GM23338 (cell line): ENCODE measurements around the gene DCUN1D2. TPM values are rescaled to one million over a fixed set of nuclear protein-coding genes. Genes with fewer than 3 reads are reported as not detected.

Experiments
- ATAC-seq: fragments of 200-7000 bp; cut with Tn5 transposase; 3 replicates; pipeline ENCODE4 v1.9.1; 2020
- DNase-seq: peaks from one replicate; pipeline ENCODE4 v3.0.0-alpha.2; 2015; ENCODE audit warnings: low spot score
- H2AFZ ChIP-seq: fragments of 200-600 bp; sonication (generic); 2 replicates; pipeline ENCODE4 v1.8.0; 2016; ENCODE audit warnings: antibody characterized with exemption, mild to moderate bottlenecking, moderate library complexity
- H3F3A ChIP-seq: fragments of 200-600 bp; sonication (generic); replicated peaks from 2 replicates; pipeline ENCODE4 v1.8.0; 2017; ENCODE audit warnings: antibody characterized with exemption, mixed run types, low read depth
- H3K27ac ChIP-seq: fragments of 200-600 bp; sonication (generic); 2 replicates; pipeline ENCODE4 v1.6.1; 2016; ENCODE audit warnings: low read depth
- H3K27me3 ChIP-seq: fragments of 200-600 bp; sonication (generic); 2 replicates; pipeline ENCODE4 v1.8.0; 2016; ENCODE audit warnings: mild to moderate bottlenecking, mixed run types, moderate library complexity; ENCODE audit not compliant: insufficient read depth
- H3K36me3 ChIP-seq: fragments of 200-600 bp; sonication (generic); 2 replicates; pipeline ENCODE4 v1.8.0; 2016; ENCODE audit warnings: mild to moderate bottlenecking; ENCODE audit not compliant: insufficient read depth
- H3K4me1 ChIP-seq: fragments of 200-600 bp; sonication (generic); 2 replicates; pipeline ENCODE4 v1.8.0; 2016; ENCODE audit warnings: mild to moderate bottlenecking, moderate library complexity; ENCODE audit not compliant: insufficient read depth
- H3K4me2 ChIP-seq: fragments of 200-600 bp; sonication (generic); 2 replicates; pipeline ENCODE4 v1.7.1; 2017; ENCODE audit warnings: mixed run types
- H3K4me3 ChIP-seq: fragments of 200-600 bp; sonication (generic); 2 replicates; pipeline ENCODE4 v1.6.1; 2016; ENCODE audit warnings: mixed run types
- H3K79me2 ChIP-seq: fragments of 200-600 bp; sonication (generic); replicated peaks from 2 replicates; pipeline ENCODE4 v1.8.0; 2017; ENCODE audit warnings: mild to moderate bottlenecking; ENCODE audit not compliant: insufficient read depth
- H3K9me2 ChIP-seq: fragments of 200-600 bp; sonication (generic); 2 replicates; pipeline ENCODE4 v1.8.0; 2017; ENCODE audit not compliant: insufficient read depth
- H4K20me1 ChIP-seq: fragments of 200-600 bp; sonication (generic); replicated peaks from 2 replicates; pipeline ENCODE4 v1.8.0; 2017; ENCODE audit warnings: mild to moderate bottlenecking; ENCODE audit not compliant: insufficient read depth
- H3K27ac Mint-ChIP-seq: 2 replicates; pipeline ENCODE4 v1.8.0; 2020; ENCODE audit warnings: inconsistent platforms, mild to moderate bottlenecking, moderate library complexity, mixed read lengths
- H3K27me3 Mint-ChIP-seq: 3 replicates; pipeline ENCODE4 v1.8.0; 2022; ENCODE audit warnings: low read depth, mild to moderate bottlenecking, moderate library complexity, mixed read lengths, inconsistent platforms; ENCODE audit not compliant: insufficient read depth, poor library complexity
- H3K36me3 Mint-ChIP-seq: 3 replicates; pipeline ENCODE4 v1.8.0; 2021; ENCODE audit warnings: low read depth, mild to moderate bottlenecking, inconsistent platforms, moderate library complexity, mixed read lengths
- H3K4me1 Mint-ChIP-seq: 3 replicates; pipeline ENCODE4 v1.8.0; 2020; ENCODE audit warnings: mild to moderate bottlenecking, inconsistent platforms, mixed read lengths
- H3K4me3 Mint-ChIP-seq: 3 replicates; pipeline ENCODE4 v1.8.0; 2021; ENCODE audit warnings: moderate library complexity, mild to moderate bottlenecking, inconsistent platforms, mixed read lengths
- H3K9me3 Mint-ChIP-seq: 3 replicates; pipeline ENCODE4 v1.8.0; 2020; ENCODE audit warnings: moderate library complexity, mild to moderate bottlenecking, inconsistent platforms, mixed read lengths
- CREB1 ChIP-seq: fragments of 250-450 bp; sonication (Bioruptor Pico); IDR thresholded peaks from 2 replicates; pipeline ENCODE4 v1.5.0; 2020; ENCODE audit warnings: low read depth, mild to moderate bottlenecking, moderate library complexity
- JUNB ChIP-seq: IDR thresholded peaks from one replicate; pipeline ENCODE4 v1.6.1; 2016; ENCODE audit warnings: antibody characterized with exemption; ENCODE audit not compliant: unreplicated experiment
- NANOG ChIP-seq: IDR thresholded peaks from 2 replicates; pipeline ENCODE4 v1.6.1; 2016; ENCODE audit warnings: antibody characterized with exemption, borderline replicate concordance
- POLR2AphosphoS5 ChIP-seq: IDR thresholded peaks from 2 replicates; pipeline ENCODE4 v1.6.1; 2016; ENCODE audit warnings: antibody characterized with exemption, low read depth
- STAT1 ChIP-seq: IDR thresholded peaks from one replicate; pipeline ENCODE4 v1.6.1; 2016; ENCODE audit warnings: antibody characterized with exemption; ENCODE audit not compliant: unreplicated experiment
- ZNF114 ChIP-seq: fragments of 250-450 bp; sonication (Bioruptor Pico); IDR thresholded peaks from 2 replicates; pipeline ENCODE4 v1.5.0; 2020; ENCODE audit warnings: mild to moderate bottlenecking, moderate library complexity
- ZNF331 ChIP-seq: fragments of 250-450 bp; sonication (Bioruptor Pico); IDR thresholded peaks from 2 replicates; pipeline ENCODE4 v1.5.0; 2020; ENCODE audit warnings: low read depth, mild to moderate bottlenecking, moderate library complexity
- polyA plus RNA-seq: library from polyadenylated mRNA; unstranded; fragments of >200 nt; fragmentation: Nextera tagmentation; extraction: Ambion mirVana; gene quantifications from 2 replicates; pipeline ENCODE4 v1.2.1, GENCODE V29; 2016
- total RNA-seq: library from RNA; depleted of rRNA; stranded (reverse); fragments of >200 nt; shearing (Covaris generic); gene quantifications from 2 replicates; pipeline ENCODE4 v1.2.3, GENCODE V29; 2014
- TF ChIP-seq, protein P1 (sequence below): fragments of 250-450 bp; sonication (Bioruptor Pico); IDR thresholded peaks from 2 replicates; pipeline ENCODE4 v1.5.0; 2020; ENCODE audit warnings: mild to moderate bottlenecking, moderate library complexity
- TF ChIP-seq, protein P2 (sequence below): IDR thresholded peaks from 2 replicates; pipeline ENCODE4 v1.6.1; 2016; ENCODE audit warnings: antibody characterized with exemption
- TF ChIP-seq, protein P3 (sequence below), 2 experiments: fragments of 200-600 bp in 1 of 2; sonication (generic) in 1 of 2; conservative IDR thresholded peaks; 2 replicates each; pipeline versions ENCODE4 v1.5.1 to v1.6.1; 2016 to 2017; ENCODE audit warnings: antibody characterized with exemption in 2 of 2, low read depth in 2 of 2, mild to moderate bottlenecking in 2 of 2, moderate library complexity in 1 of 2

DCUN1D2 gene
- total and polyA plus RNA-seq, 2 experiments from 2014 or later: 12.3 to 38.0 TPM

DNA sequence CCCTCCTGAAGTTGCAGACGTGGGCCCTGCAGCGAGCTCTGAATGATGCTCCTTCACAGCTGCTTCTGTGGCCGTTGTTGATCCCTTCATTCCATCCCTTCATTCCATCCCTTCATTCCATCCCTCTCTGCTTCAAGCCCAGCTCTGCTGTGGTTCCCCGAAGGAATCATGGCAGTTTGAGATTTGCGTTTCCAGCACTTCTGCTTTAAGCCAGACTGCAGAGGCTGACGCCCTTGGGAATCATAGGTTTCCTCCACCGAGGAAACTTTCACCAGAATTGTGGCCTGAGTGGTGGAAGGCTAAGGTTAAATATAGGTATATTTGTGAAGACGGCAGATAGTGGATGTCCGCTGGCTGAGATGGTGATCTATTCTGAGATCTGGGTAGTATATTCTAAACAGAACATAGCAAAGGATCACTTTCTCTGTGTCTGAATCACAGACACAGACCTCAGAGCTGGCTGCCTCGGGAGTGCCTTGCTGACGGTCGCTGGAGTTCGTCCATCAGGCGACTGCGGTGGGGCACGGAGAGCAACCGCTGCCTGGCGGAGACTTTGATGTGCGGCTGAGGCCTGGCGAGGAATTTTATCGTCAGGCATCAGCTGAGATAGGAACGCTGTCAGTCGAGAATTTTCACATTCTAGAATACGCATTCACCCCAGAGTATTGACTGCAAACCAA, 42.8 kb upstream of the DCUN1D2 start:
- Histone ChIP-seq H2AFZ (no peak overlapping the region), H3K4me2 (no peak overlapping the region)

More for the DNA sequence above, 42.8 kb upstream of the DCUN1D2 start:
- Mint-ChIP-seq H3K4me1 (peaks cover 16% of the 10 kb centered on the region), H3K9me3 (no peaks in the 10 kb centered on the region), H3K27me3 (peaks cover 3% of the 10 kb centered on the region), H3K4me3 (no peak overlapping the region), H3K27ac (no peak overlapping the region), H3K36me3 (peaks cover 23% of the 10 kb centered on the region)
- Histone ChIP-seq H3K9me2 (no peaks in the 10 kb centered on the region), H4K20me1 (0 out of 2 replicates have a peak, but pooled peaks cover 6% of the 10 kb centered on the region), H3K4me3 (no peak overlapping the region), H3F3A (peaks cover 10% of the 10 kb centered on the region; the same call in 1 of the 2 replicates), H3K4me1 (no peaks in the 10 kb centered on the region), H3K79me2 (no peaks in the 10 kb centered on the region), H3K27ac (no peak overlapping the region), H3K27me3 (no peaks in the 10 kb centered on the region), H3K36me3 (peaks cover 4% of the 10 kb centered on the region; the same call in 1 of the 2 replicates)
- DNase-seq (no peak), ATAC-seq (no peak)
- no peak for TF ChIP-seq JUNB
- no peak for TF ChIP-seq ZNF331
- TF ChIP-seq, protein P1, sequence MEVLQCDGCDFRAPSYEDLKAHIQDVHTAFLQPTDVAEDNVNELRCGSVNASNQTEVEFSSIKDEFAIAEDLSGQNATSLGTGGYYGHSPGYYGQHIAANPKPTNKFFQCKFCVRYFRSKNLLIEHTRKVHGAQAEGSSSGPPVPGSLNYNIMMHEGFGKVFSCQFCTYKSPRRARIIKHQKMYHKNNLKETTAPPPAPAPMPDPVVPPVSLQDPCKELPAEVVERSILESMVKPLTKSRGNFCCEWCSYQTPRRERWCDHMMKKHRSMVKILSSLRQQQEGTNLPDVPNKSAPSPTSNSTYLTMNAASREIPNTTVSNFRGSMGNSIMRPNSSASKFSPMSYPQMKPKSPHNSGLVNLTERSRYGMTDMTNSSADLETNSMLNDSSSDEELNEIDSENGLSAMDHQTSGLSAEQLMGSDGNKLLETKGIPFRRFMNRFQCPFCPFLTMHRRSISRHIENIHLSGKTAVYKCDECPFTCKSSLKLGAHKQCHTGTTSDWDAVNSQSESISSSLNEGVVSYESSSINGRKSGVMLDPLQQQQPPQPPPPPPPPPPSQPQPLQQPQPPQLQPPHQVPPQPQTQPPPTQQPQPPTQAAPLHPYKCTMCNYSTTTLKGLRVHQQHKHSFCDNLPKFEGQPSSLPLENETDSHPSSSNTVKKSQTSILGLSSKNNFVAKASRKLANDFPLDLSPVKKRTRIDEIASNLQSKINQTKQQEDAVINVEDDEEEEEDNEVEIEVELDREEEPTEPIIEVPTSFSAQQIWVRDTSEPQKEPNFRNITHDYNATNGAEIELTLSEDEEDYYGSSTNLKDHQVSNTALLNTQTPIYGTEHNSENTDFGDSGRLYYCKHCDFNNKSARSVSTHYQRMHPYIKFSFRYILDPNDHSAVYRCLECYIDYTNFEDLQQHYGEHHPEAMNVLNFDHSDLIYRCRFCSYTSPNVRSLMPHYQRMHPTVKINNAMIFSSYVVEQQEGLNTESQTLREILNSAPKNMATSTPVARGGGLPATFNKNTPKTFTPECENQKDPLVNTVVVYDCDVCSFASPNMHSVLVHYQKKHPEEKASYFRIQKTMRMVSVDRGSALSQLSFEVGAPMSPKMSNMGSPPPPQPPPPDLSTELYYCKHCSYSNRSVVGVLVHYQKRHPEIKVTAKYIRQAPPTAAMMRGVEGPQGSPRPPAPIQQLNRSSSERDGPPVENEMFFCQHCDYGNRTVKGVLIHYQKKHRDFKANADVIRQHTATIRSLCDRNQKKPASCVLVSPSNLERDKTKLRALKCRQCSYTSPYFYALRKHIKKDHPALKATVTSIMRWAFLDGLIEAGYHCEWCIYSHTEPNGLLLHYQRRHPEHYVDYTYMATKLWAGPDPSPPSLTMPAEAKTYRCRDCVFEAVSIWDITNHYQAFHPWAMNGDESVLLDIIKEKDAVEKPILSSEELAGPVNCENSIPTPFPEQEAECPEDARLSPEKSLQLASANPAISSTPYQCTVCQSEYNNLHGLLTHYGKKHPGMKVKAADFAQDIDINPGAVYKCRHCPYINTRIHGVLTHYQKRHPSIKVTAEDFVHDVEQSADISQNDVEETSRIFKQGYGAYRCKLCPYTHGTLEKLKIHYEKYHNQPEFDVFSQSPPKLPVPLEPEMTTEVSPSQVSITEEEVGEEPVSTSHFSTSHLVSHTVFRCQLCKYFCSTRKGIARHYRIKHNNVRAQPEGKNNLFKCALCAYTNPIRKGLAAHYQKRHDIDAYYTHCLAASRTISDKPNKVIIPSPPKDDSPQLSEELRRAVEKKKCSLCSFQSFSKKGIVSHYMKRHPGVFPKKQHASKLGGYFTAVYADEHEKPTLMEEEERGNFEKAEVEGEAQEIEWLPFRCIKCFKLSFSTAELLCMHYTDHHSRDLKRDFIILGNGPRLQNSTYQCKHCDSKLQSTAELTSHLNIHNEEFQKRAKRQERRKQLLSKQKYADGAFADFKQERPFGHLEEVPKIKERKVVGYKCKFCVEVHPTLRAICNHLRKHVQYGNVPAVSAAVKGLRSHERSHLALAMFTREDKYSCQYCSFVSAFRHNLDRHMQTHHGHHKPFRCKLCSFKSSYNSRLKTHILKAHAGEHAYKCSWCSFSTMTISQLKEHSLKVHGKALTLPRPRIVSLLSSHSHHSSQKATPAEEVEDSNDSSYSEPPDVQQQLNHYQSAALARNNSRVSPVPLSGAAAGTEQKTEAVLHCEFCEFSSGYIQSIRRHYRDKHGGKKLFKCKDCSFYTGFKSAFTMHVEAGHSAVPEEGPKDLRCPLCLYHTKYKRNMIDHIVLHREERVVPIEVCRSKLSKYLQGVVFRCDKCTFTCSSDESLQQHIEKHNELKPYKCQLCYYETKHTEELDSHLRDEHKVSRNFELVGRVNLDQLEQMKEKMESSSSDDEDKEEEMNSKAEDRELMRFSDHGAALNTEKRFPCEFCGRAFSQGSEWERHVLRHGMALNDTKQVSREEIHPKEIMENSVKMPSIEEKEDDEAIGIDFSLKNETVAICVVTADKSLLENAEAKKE (CRISPR knock-in tag): no peak
- no peak for TF ChIP-seq ZNF114
- TF ChIP-seq POLR2AphosphoS5: no peak
- TF ChIP-seq CREB1: no peak
- TF ChIP-seq, protein P2, sequence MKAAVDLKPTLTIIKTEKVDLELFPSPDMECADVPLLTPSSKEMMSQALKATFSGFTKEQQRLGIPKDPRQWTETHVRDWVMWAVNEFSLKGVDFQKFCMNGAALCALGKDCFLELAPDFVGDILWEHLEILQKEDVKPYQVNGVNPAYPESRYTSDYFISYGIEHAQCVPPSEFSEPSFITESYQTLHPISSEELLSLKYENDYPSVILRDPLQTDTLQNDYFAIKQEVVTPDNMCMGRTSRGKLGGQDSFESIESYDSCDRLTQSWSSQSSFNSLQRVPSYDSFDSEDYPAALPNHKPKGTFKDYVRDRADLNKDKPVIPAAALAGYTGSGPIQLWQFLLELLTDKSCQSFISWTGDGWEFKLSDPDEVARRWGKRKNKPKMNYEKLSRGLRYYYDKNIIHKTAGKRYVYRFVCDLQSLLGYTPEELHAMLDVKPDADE: no peak
- TF ChIP-seq NANOG: no peak
- no peak for TF ChIP-seq STAT1
- TF ChIP-seq, protein P3, sequence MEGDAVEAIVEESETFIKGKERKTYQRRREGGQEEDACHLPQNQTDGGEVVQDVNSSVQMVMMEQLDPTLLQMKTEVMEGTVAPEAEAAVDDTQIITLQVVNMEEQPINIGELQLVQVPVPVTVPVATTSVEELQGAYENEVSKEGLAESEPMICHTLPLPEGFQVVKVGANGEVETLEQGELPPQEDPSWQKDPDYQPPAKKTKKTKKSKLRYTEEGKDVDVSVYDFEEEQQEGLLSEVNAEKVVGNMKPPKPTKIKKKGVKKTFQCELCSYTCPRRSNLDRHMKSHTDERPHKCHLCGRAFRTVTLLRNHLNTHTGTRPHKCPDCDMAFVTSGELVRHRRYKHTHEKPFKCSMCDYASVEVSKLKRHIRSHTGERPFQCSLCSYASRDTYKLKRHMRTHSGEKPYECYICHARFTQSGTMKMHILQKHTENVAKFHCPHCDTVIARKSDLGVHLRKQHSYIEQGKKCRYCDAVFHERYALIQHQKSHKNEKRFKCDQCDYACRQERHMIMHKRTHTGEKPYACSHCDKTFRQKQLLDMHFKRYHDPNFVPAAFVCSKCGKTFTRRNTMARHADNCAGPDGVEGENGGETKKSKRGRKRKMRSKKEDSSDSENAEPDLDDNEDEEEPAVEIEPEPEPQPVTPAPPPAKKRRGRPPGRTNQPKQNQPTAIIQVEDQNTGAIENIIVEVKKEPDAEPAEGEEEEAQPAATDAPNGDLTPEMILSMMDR (conservative IDR thresholded peaks at IDR 0.05; ENCODE audit: low read depth in 2 of 2): no peak
